OCI-LY3 (cell line): ENCODE measurements around the gene LRFN2.

Experiments used
- H2AFZ ChIP-seq: fragments of 200-600, 300-600 bp; shearing (Covaris generic); 2 replicates; pipeline ENCODE4 v1.6.0; 2014; ENCODE audit warnings: antibody characterized with exemption, low read depth, low read length
- H3K27ac ChIP-seq: fragments of 200-600, 300-600 bp; sonication (generic); 2 replicates; pipeline ENCODE4 v1.5.1; 2014; ENCODE audit warnings: mild to moderate bottlenecking, low read length, moderate library complexity, mixed read lengths
- H3K27me3 ChIP-seq: fragments of 200-600, 300-600 bp; sonication (generic); 2 replicates; pipeline ENCODE4 v1.6.1; 2014; ENCODE audit warnings: low read depth, low read length, mixed read lengths
- H3K36me3 ChIP-seq: fragments of 200-600, 300-600 bp; sonication (generic); replicated peaks from 2 replicates; pipeline ENCODE3; 2014; ENCODE audit warnings: low read depth, low read length, mixed read lengths
- H3K4me1 ChIP-seq: fragments of 300-600, 200-600 bp; sonication (generic); 2 replicates; pipeline ENCODE4 v1.6.1; 2014; ENCODE audit warnings: low read length, mixed read lengths
- H3K4me2 ChIP-seq: fragments of 200-600, 300-600 bp; sonication (generic); 2 replicates; pipeline ENCODE4 v1.6.1; 2014; ENCODE audit warnings: low read length, mixed read lengths
- H3K4me3 ChIP-seq: fragments of 300-600, 200-600 bp; sonication (generic); 2 replicates; pipeline ENCODE4 v1.5.1; 2014; ENCODE audit warnings: antibody characterized with exemption, mild to moderate bottlenecking, low read length, moderate library complexity
- H3K79me2 ChIP-seq: fragments of 300-600, 200-600 bp; shearing (Covaris generic); 2 replicates; pipeline ENCODE4 v1.6.1; 2014; ENCODE audit warnings: mild to moderate bottlenecking, low read length, mixed read lengths
- H3K9ac ChIP-seq: fragments of 300-600, 200-600 bp; shearing (Covaris generic); 2 replicates; pipeline ENCODE4 v1.6.0; 2014; ENCODE audit warnings: mild to moderate bottlenecking, low read length, moderate library complexity
- H3K9me3 ChIP-seq: fragments of 200-600, 300-600 bp; shearing (Covaris generic); 2 replicates; pipeline ENCODE4 v1.6.1; 2014; ENCODE audit warnings: low read length, mixed read lengths; ENCODE audit not compliant: insufficient read depth
- H4K20me1 ChIP-seq: fragments of 200-600, 300-600 bp; sonication (generic); 2 replicates; pipeline ENCODE4 v1.6.1; 2016; ENCODE audit warnings: low read length, mixed read lengths; ENCODE audit not compliant: insufficient read depth
- EZH2phosphoT487 ChIP-seq: fragments of 200-600 bp; shearing (Covaris generic); IDR thresholded peaks from 2 replicates; pipeline ENCODE4 v1.6.1; 2018; ENCODE audit warnings: antibody characterized with exemption, mixed run types, low read depth
- TF ChIP-seq, protein P1 (sequence below): fragments of 200-600, 300-600 bp; sonication (generic); IDR thresholded peaks from 2 replicates; pipeline ENCODE4 v1.5.1; 2014; ENCODE audit warnings: antibody characterized with exemption, low read length, low read depth

LRFN2 gene

DNA sequence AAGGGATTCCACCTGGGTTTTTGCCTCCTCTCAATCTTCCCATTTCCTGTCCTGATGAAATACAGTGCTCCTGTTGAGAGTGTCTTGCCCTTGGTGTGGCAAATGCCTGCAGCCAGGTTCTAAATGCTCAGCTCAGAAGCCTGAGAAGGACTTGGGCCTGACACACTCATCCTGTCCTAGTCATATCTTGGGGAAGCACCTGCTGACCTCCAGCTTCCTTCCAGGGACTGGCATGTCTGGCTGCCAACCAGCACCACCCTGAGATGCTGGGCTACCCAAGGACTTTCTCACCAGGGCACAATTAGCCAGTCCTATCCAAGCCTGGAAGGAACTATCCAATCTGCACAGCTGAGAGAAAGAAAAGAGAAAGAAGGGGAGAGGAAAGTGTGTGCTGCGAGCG lies 43.4 kb downstream of the LRFN2 start:
- Histone ChIP-seq H3K9me3 (no peaks in the 10 kb centered on the region), H2AFZ (no peak overlapping the region), H3K9ac (no peak overlapping the region), H3K4me2 (no peak overlapping the region), H3K4me3 (no peak overlapping the region), H3K27ac (no peak overlapping the region), H3K79me2 (no peaks in the 10 kb centered on the region), H3K4me1 (no peaks in the 10 kb centered on the region), H4K20me1 (no peaks in the 10 kb centered on the region), H3K27me3 (peaks cover 33% of the 10 kb centered on the region), H3K36me3 (no peaks in the 10 kb centered on the region)
- TF ChIP-seq, protein P1, sequence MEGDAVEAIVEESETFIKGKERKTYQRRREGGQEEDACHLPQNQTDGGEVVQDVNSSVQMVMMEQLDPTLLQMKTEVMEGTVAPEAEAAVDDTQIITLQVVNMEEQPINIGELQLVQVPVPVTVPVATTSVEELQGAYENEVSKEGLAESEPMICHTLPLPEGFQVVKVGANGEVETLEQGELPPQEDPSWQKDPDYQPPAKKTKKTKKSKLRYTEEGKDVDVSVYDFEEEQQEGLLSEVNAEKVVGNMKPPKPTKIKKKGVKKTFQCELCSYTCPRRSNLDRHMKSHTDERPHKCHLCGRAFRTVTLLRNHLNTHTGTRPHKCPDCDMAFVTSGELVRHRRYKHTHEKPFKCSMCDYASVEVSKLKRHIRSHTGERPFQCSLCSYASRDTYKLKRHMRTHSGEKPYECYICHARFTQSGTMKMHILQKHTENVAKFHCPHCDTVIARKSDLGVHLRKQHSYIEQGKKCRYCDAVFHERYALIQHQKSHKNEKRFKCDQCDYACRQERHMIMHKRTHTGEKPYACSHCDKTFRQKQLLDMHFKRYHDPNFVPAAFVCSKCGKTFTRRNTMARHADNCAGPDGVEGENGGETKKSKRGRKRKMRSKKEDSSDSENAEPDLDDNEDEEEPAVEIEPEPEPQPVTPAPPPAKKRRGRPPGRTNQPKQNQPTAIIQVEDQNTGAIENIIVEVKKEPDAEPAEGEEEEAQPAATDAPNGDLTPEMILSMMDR = no peak
- no peak for TF ChIP-seq EZH2phosphoT487

DNA sequence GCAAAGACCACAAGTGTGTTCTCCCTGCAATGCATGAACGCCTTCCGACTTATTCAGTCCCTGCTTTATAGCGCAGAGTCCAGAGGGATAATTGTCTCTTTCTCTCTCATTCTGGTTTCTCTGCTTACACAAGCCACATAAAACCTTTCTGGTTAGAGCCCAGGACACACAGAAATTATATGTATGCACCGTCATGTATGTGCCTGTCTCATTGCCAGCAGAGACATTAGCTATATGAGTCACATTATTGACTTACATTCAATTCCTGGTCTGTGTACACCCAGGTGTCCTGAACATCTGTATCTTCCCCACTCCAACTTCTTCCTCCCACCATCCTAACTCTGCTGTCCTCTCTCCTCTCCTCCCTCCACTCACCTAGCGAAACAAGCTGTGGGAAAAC lies 44.0 kb downstream of the LRFN2 start:
- no peak overlapping the region for H3K4me2 ChIP-seq

DNA sequence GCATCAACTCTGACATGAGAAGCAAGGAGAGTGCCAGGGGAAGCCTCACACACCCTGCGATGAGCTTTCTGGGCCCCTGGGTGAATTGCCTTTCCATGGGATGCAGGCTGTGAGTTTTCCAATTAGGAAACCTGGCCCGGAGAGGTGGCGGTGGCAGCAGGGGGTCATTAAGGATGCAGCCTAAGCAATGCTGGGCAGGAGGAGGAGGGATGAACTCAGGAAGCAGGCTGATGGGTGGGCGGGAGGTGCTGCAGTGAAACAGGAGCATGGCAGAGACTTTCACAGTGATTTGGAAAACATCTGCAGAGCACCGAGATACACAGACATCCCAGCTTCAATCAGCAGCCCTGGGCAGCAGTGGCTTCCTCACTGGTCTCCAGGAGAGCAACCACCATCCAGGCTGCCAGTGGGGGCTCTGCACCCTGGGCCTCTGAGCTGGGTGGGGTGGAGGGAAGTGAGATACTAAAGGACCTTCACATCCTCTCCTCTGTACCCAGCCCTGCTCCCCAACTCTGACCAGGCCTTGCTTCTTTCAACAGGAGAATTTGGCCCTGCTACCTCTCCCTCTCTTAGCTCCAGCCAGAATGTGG lies 44.9 kb downstream of the LRFN2 start:
- Histone ChIP-seq H3K27me3 (peaks cover 43% of the 10 kb centered on the region), H3K9me3 (no peaks in the 10 kb centered on the region), H3K4me1 (no peaks in the 10 kb centered on the region), H3K4me3 (no peak overlapping the region), H3K9ac (no peak overlapping the region), H3K79me2 (no peaks in the 10 kb centered on the region), H3K27ac (no peak overlapping the region), H2AFZ (no peak overlapping the region), H3K36me3 (no peaks in the 10 kb centered on the region), H4K20me1 (no peaks in the 10 kb centered on the region), H3K4me2 (no peak overlapping the region)
- TF ChIP-seq, protein P1 = no peak
- TF ChIP-seq EZH2phosphoT487 = no peak

More for the DNA sequence above, 44.0 kb downstream of the LRFN2 start:
- no peaks in the 10 kb centered on the region for H4K20me1 ChIP-seq
- no peaks in the 10 kb centered on the region for H3K9me3 ChIP-seq
- no peaks in the 10 kb centered on the region for H3K36me3 ChIP-seq
- H3K27me3 ChIP-seq = peaks cover 38% of the 10 kb centered on the region
- no peaks in the 10 kb centered on the region for H3K4me1 ChIP-seq
- H3K27ac ChIP-seq = no peak overlapping the region
- H3K9ac ChIP-seq = no peak overlapping the region
- TF ChIP-seq EZH2phosphoT487 = no peak
- TF ChIP-seq, protein P1 = no peak
- no peak overlapping the region for H3K4me3 ChIP-seq
- no peaks in the 10 kb centered on the region for H3K79me2 ChIP-seq
- H2AFZ ChIP-seq = no peak overlapping the region

DNA sequence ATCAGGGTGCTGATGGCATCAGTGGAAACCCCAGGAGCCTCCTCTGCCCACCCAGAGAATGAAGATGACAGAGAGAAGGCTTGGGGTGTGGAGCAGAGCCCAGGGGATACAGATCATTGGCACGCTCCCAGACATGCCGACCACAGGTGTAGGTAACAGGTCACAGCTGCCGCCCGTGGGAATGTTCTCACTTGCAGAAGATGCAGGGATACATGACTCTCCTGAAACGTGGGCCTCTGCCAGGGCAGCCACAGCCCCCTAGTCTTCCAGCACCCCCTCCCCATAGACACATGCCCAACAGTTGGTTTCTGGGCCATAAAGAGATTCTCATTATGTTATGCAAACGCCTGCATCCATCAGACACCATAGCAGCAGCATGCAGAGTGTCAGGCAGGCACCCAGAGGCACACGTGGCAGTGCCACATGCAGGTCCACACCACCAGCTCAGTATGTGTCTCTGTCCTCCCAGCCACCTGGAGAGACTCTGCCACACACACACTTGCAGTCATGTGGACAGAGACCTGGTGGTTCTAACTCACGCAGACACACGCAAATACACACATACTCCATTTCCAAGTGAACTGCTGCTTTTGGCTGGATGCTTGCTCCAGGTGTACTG lies 45.5 kb downstream of the LRFN2 start:
- Histone ChIP-seq H3K9me3 (no peaks in the 10 kb centered on the region), H3K27ac (no peak overlapping the region), H3K9ac (no peak overlapping the region), H3K36me3 (no peaks in the 10 kb centered on the region), H3K4me3 (no peak overlapping the region), H3K4me2 (no peak overlapping the region), H2AFZ (no peak overlapping the region), H3K79me2 (no peaks in the 10 kb centered on the region), H4K20me1 (no peaks in the 10 kb centered on the region), H3K4me1 (no peaks in the 10 kb centered on the region), H3K27me3 (peaks cover 49% of the 10 kb centered on the region)
- TF ChIP-seq, protein P1 = no peak
- no peak for TF ChIP-seq EZH2phosphoT487
